ENCODE results near the gene AFG1L. TPM values are rescaled to one million over a fixed set of nuclear protein-coding genes. Genes with fewer than 3 reads are reported as not detected.
"Not testable (repeated sequence)": the region's sequence is repeated elsewhere in the genome, so short reads cannot be mapped to it uniquely, and the experiment has no call there.

AFG1L gene
- total and polyA plus RNA-seq, 8 donors: 1.2 to 4.7 (median 3.8) TPM

DNA sequence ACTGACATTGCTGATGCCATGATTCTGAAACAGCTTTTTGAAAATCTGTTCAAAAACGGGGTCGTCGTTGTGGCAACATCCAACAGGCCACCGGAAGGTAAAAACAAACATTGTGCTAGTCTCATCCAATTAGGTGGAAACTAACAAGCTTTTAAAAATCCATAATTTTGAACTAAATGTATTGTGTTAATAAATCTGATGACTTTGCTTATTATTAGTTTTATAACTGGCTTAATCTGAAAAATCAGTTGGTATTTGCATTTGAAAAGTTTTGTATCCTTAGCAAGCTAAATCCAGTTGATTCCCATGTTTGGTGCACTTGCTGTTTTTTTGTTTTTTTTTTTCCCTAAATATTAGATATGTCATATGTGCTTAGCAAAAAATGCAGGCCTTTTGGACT is 71.4 kb downstream of the AFG1L start:
- no peaks in the 10 kb centered on the region for H3K9me3 ChIP-seq
- no peak for DNase-seq
- no peak for ATAC-seq
- no peak overlapping the region for H3K4me3 ChIP-seq
- no peaks in the 10 kb centered on the region for H3K4me1 ChIP-seq
- H3K27ac ChIP-seq: no peak overlapping the region
- WGBS, 2 donors: 89 to 91% methylated on average over 4 of the region's 4 CpGs
- FAIRE-seq: no peak
- H3K36me3 ChIP-seq: no peaks in the 10 kb centered on the region
- TF ChIP-seq, protein P1, sequence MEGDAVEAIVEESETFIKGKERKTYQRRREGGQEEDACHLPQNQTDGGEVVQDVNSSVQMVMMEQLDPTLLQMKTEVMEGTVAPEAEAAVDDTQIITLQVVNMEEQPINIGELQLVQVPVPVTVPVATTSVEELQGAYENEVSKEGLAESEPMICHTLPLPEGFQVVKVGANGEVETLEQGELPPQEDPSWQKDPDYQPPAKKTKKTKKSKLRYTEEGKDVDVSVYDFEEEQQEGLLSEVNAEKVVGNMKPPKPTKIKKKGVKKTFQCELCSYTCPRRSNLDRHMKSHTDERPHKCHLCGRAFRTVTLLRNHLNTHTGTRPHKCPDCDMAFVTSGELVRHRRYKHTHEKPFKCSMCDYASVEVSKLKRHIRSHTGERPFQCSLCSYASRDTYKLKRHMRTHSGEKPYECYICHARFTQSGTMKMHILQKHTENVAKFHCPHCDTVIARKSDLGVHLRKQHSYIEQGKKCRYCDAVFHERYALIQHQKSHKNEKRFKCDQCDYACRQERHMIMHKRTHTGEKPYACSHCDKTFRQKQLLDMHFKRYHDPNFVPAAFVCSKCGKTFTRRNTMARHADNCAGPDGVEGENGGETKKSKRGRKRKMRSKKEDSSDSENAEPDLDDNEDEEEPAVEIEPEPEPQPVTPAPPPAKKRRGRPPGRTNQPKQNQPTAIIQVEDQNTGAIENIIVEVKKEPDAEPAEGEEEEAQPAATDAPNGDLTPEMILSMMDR (IDR thresholded peaks at IDR 0.05): no peak
- intact Hi-C loops (cut with DNase I): no loop called here
- H3K27me3 ChIP-seq: no peaks in the 10 kb centered on the region

DNA sequence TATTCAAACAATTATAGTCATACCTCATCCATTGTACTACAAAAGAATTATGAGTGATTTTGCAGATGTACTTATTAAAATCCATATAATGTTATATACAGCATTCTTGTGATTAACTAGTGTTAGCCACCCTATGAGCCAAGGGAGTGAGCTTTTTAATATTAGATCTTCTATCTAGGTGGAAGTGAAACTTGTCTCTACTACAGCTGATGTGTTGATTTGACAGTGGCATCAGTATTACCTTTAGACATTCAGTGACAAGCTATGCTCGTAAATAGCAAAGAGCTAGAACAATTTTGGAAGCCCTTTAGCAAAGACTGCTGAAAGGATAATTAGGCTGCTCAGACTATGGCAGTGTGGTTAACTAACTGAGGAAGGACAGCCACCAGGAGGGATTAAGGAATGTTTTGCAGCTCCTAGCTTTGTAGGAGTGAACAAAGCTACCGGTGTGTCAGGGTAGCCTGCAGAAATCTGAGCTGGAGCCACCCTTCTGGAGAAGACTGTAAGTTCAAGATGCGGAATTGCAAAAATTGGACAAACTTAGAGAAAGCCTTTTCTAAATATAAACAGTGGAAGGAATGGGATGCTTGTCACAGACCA is 73.7 kb downstream of the AFG1L start:
- intact Hi-C loops (cut with DNase I): no loop called here
- DNase-seq (no peak), ATAC-seq (no peak), FAIRE-seq (no peak)
- Histone ChIP-seq H3K4me3 (no peak overlapping the region), H3K27ac (no peak overlapping the region), H3K4me1 (no peaks in the 10 kb centered on the region), H3K9me3 (no peaks in the 10 kb centered on the region), H3K36me3 (no peaks in the 10 kb centered on the region), H3K27me3 (no peaks in the 10 kb centered on the region)
- TF ChIP-seq, protein P1 (IDR thresholded peaks at IDR 0.05): no peak
- 93 to 95% methylated on average over 3 of the region's 3 CpGs for WGBS, 2 donors

DNA sequence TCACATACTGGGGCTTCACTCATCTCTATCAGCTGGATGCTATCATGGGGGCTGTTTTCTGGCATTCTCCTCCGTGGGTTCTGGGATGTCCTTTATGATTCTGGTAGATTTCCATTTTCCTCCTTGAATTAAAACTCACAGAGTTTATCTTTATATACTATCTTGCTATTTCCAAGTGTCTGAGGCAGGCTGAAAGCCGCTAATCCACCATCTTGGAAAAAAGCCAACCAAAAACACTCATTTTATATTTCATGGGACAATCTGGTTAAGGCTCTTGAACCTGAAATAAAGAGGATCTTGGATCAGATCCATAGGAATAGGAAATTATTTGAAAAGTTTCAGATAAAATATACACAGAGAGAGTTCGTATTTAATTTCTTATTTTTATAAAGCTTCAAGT is 86.0 kb downstream of the AFG1L start:
- H3K9me3 ChIP-seq: no peaks in the 10 kb centered on the region
- 91 to 94% methylated on average over 3 of the region's 3 CpGs for WGBS, 2 donors
- DNase-seq: no peak
- intact Hi-C loops (cut with DNase I): no loop called here
- H3K27ac ChIP-seq: no peak overlapping the region
- H3K4me3 ChIP-seq: no peak overlapping the region
- no peak for ATAC-seq
- FAIRE-seq: no peak
- no peaks in the 10 kb centered on the region for H3K36me3 ChIP-seq
- no peaks in the 10 kb centered on the region for H3K27me3 ChIP-seq
- no peaks in the 10 kb centered on the region for H3K4me1 ChIP-seq
- TF ChIP-seq, protein P1 (IDR thresholded peaks at IDR 0.05): no peak

DNA sequence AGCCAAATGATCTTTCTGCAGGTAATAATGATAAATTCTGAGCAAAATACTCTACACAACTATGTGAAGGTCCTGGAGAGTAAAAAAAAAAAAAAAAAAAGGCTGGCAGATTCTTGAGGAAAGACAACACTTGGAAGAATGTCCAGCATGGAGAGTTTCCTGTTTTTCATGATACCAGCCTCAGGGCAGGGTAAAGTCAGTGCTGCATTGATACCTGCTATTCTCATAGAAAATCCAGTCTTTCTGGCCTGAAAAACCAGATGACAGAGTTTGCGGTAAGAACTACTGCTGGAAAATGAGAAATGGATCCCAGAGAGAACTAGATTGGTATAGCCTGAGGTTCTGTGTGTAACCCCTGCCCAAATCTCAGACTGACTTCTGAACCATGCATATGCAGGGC is 89.1 kb downstream of the AFG1L start:
- WGBS, 2 donors: 99 to 100% methylated on average over 1 of the region's 1 CpG
- no peaks in the 10 kb centered on the region for H3K27me3 ChIP-seq
- DNase-seq (no peak), FAIRE-seq (no peak), ATAC-seq (no peak)
- no peaks in the 10 kb centered on the region for H3K36me3 ChIP-seq
- no peaks in the 10 kb centered on the region for H3K9me3 ChIP-seq
- intact Hi-C loops (cut with DNase I): no loop called here
- H3K4me1 ChIP-seq: no peaks in the 10 kb centered on the region
- TF ChIP-seq, protein P1 (IDR thresholded peaks at IDR 0.05): no peak
- H3K4me3 ChIP-seq: no peak overlapping the region
- H3K27ac ChIP-seq: no peak overlapping the region

DNA sequence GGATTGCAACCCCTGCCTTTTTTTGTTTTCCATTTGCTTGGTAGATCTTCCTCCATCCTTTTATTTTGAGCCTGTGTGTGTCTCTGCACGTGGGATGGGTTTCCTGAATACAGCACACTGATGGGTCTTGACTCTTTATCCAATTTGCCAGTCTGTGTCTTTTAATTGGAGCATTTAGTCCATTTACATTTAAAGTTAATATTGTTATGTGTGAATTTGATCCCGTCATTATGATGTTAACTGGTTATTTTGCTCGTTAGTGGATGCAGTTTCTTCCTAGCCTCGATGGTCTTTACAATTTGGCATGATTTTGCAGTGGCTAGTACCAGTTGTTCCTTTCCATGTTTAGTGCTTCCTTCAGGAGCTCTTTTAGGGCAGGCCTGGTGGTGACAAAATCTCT is 94.3 kb downstream of the AFG1L start:
- H3K9me3 ChIP-seq; H3K4me3 ChIP-seq; intact Hi-C loops (cut with DNase I); H3K27me3 ChIP-seq; FAIRE-seq; H3K4me1 ChIP-seq; H3K36me3 ChIP-seq; ATAC-seq; DNase-seq; H3K27ac ChIP-seq: not testable (repeated sequence)
- 83 to 84% methylated on average over 4 of the region's 4 CpGs for WGBS, 2 donors

Data from pancreas (tissue), 10 donors.